ENCODE measurements around the gene SCEL.

Gene SCEL

GRCh38 chr13:77535448-77535847 is at the start of gene SCEL:
Gene SCEL (plus strand): TSS chr13:77535706. CDS start chr13:77555876, 20,170 bp downstream.
- no peak for TF ChIP-seq CTCF (IDR thresholded peaks at IDR 0.05; ENCODE audit: insufficient read depth, low read depth, low read length, missing control alignments)
- DNase-seq (ENCODE audit: low read depth), result no peak
- no peak within 1 kb of the TSS for H3K4me3 ChIP-seq (ENCODE audit: low read depth, low read length)

DNA sequence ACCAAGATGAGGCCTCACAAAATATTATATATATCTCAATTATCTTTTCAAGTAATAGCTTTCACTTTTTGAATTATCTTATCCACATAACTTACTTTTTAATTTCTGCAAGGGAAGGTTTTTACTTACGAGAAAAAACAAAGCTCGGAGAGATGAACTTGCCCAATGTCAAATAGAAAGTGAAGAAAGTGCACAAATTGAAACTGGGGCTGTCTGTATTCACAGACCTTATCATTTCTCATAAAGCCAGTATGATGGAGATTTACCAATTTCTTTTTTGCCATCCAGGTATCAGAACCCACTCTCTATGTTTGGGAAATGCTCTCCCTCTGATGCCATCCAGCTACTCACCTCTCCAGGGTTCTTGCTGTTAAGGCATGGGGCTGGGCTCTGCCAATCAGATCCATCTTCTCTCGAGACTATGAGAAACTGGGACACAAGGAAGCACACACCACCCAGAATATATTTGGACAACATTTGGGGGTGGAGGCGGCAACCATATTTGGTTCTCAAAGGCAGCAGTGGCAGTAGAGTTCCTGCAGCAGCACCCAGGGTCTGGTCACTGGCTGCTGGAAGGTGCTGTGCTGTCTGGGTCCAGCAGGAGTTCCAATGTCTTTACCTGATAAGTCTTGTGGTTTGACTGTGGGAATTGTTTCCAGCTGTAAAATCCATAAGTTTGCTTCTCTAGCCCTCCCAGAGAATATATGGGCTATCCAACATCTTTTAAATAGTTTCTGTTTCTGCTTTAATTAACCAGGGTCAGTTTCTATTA is 45.8 kb upstream of the SCEL start:
- TF ChIP-seq CTCF (IDR thresholded peaks at IDR 0.05; ENCODE audit: insufficient read depth, low read depth, low read length, missing control alignments), result no peak
- DNase-seq (ENCODE audit: low read depth), result no peak
- H3K4me3 ChIP-seq (ENCODE audit: low read depth, low read length), result no peak overlapping the region

DNA sequence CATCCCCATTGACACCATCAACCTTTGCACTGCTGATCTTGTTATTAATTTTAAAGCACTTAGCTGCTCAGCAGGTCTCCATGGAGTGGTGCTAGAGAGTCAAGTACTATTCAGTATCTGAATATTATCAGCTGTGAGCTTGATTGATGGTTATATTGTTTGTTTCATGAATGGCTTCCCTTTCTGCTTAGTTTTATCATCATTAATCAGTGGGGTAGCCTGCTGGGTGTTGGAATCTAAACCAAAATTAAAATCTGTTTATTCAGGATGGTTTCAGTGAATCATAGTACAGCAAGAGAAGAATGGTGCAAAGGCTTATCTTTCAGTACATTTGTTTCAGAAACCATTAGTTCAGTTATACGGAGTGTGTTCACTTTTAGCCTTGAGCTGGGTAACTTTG is 42.5 kb upstream of the SCEL start:
- TF ChIP-seq CTCF (IDR thresholded peaks at IDR 0.05; ENCODE audit: insufficient read depth, low read depth, low read length, missing control alignments), result peak; percentile 54
- H3K4me3 ChIP-seq (ENCODE audit: low read depth, low read length), result no peak overlapping the region
- DNase-seq (ENCODE audit: low read depth), result peak; percentile 62

- DNase-seq (ENCODE audit: low read depth), result no peak
- no peak for TF ChIP-seq CTCF (IDR thresholded peaks at IDR 0.05; ENCODE audit: insufficient read depth, low read depth, low read length, missing control alignments)
- no peak overlapping the region for H3K4me3 ChIP-seq (ENCODE audit: low read depth, low read length)
Measured at GRCh38 chr13:77494226-77494625, 41.3 kb upstream of the SCEL start.

GRCh38 chr13:77497350-77497749 is 38.2 kb upstream of the SCEL start:
- H3K4me3 ChIP-seq (ENCODE audit: low read depth, low read length), result no peak overlapping the region
- TF ChIP-seq CTCF (IDR thresholded peaks at IDR 0.05; ENCODE audit: insufficient read depth, low read depth, low read length, missing control alignments), result no peak

DNA sequence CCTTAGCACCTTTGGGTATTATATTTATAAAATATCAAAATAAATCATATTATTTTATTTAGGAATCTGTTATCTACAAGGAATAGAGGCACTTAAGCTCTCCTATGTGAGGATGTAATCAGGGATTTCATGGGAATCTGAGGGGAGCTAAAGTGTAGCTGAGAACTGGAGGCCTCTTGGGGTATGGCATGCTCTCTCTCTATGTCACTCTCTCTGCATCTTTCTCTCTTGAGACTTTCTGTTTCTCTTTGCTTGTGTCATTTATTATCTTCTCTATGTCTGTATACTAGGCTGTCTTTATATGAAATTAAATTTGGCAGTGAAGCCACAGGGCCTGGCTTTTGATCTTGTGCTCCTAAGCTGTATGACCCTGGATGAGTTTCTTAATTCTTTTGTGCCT is 37.7 kb upstream of the SCEL start:
- H3K4me3 ChIP-seq (ENCODE audit: low read depth, low read length), result no peak overlapping the region
- DNase-seq (ENCODE audit: low read depth), result no peak

More at GRCh38 chr13:77497350-77497749, 38.2 kb upstream of the SCEL start:
- no peak for DNase-seq (ENCODE audit: low read depth)

More for the DNA sequence above, 37.7 kb upstream of the SCEL start:
- TF ChIP-seq CTCF (IDR thresholded peaks at IDR 0.05; ENCODE audit: insufficient read depth, low read depth, low read length, missing control alignments), result no peak

Data from GM12865 (cell line).